H1 (cell line): ENCODE data around the gene PTPRO. TPM values are rescaled to one million over a fixed set of nuclear protein-coding genes. Genes with fewer than 3 reads are reported as not detected.

Experiments used
- CTCF ChIA-PET: fragments of 300-600 bp; sonication (Branson Sonifier 250); formaldehyde crosslinking; loops from one replicate; lab custom pipeline; 2021; ENCODE audit not compliant: partially characterized antibody; lab: Charles Lee
- POLR2A ChIA-PET: fragments of 300-600 bp; sonication (Branson Sonifier 250); formaldehyde crosslinking; loops from one replicate; lab custom pipeline; 2021; ENCODE audit warnings: inconsistent platforms; ENCODE audit not compliant: partially characterized antibody; lab: Charles Lee
- DNase-seq, 2 experiments: peaks; one replicate each; pipeline versions ENCODE4 v3.0.0 to v3.0.0-alpha.2; 2010 to 2022; ENCODE audit warnings: low spot score in 2 of 2, low read depth in 1 of 2, mixed read lengths in 1 of 2
- FAIRE-seq: peaks from 2 replicates; lab custom pipeline; 2011; peaks lifted over from hg19 to GRCh38; lab: Jason Lieb, UNC
- H2AFZ ChIP-seq: 2 replicates; pipeline ENCODE4 v1.8.1; 2012; ENCODE audit warnings: low read length, inconsistent platforms
- H2AK5ac ChIP-seq: 2 replicates; pipeline ENCODE4 v1.6.1; 2013; ENCODE audit warnings: low read depth, low read length
- H2BK120ac ChIP-seq: replicated peaks from 2 replicates; pipeline ENCODE3; 2013; ENCODE audit warnings: low read depth, low read length, inconsistent platforms
- H2BK12ac ChIP-seq: 2 replicates; pipeline ENCODE4 v1.6.1; 2013; ENCODE audit warnings: low read depth, low read length
- H2BK15ac ChIP-seq: 2 replicates; pipeline ENCODE4 v1.6.1; 2013; ENCODE audit warnings: low read length
- H2BK20ac ChIP-seq: 2 replicates; pipeline ENCODE4 v1.6.1; 2013; ENCODE audit warnings: low read length
- H2BK5ac ChIP-seq: 2 replicates; pipeline ENCODE4 v1.6.1; 2013; ENCODE audit warnings: low read depth, low read length
- H3K14ac ChIP-seq: 2 replicates; pipeline ENCODE4 v1.6.1; 2013; ENCODE audit warnings: inconsistent platforms; ENCODE audit not compliant: insufficient read length
- H3K18ac ChIP-seq: 2 replicates; pipeline ENCODE4 v1.6.1; 2013; ENCODE audit warnings: low read length; ENCODE audit errors: extremely low read depth
- H3K23ac ChIP-seq: 2 replicates; pipeline ENCODE4 v1.6.1; 2013; ENCODE audit warnings: inconsistent platforms; ENCODE audit not compliant: insufficient read length
- H3K23me2 ChIP-seq: 2 replicates; pipeline ENCODE4 v1.6.1; 2013; ENCODE audit warnings: low read depth, low read length
- H3K27ac ChIP-seq: 2 replicates; pipeline ENCODE4 v1.6.1; 2011; ENCODE audit warnings: low read depth, low read length, inconsistent platforms
- H3K27me3 ChIP-seq, 4 experiments: replicated peaks in 1 of 4; 1 replicate in 1 of 4; 2 replicates in 3 of 4; pipeline versions ENCODE4 v1.6.1 to v1.8.1; 2011 to 2013; ENCODE audit warnings: low read length in 3 of 4, mild to moderate bottlenecking in 3 of 4, inconsistent platforms in 2 of 4, mixed read lengths in 2 of 4, moderate library complexity in 1 of 4; ENCODE audit not compliant: control insufficient read depth in 3 of 4, insufficient read depth in 3 of 4; ENCODE audit errors: extremely low read depth in 1 of 4
- H3K36me3 ChIP-seq, 4 experiments: 2 replicates each; pipeline versions ENCODE4 v1.6.1 to v1.8.1; 2011 to 2013; ENCODE audit warnings: mild to moderate bottlenecking in 4 of 4, low read length in 3 of 4, moderate library complexity in 2 of 4, control low read depth in 1 of 4, inconsistent platforms in 1 of 4; ENCODE audit not compliant: insufficient read depth in 4 of 4, control insufficient read depth in 2 of 4
- H3K4ac ChIP-seq: replicated peaks from 2 replicates; pipeline ENCODE3; 2013; ENCODE audit warnings: low read length, low read depth, mixed read lengths, inconsistent platforms; ENCODE audit not compliant: insufficient read length
- H3K4me1 ChIP-seq, 4 experiments: replicated peaks in 1 of 4; 1 replicate in 1 of 4; 2 replicates in 3 of 4; pipeline versions ENCODE4 v1.6.1 to v1.8.1; 2011 to 2013; ENCODE audit warnings: low read length in 3 of 4, inconsistent platforms in 2 of 4, mixed read lengths in 1 of 4; ENCODE audit not compliant: insufficient read depth in 4 of 4, control insufficient read depth in 3 of 4
- H3K4me2 ChIP-seq, 2 experiments: 2 replicates each; pipeline versions ENCODE4 v1.6.1 to v1.8.1; 2011 to 2013; ENCODE audit warnings: low read depth in 2 of 2, low read length in 2 of 2, control low read depth in 1 of 2, inconsistent platforms in 1 of 2, mild to moderate bottlenecking in 1 of 2; ENCODE audit not compliant: insufficient read depth in 1 of 2
- H3K4me3 ChIP-seq, 4 experiments: fragments of 200-600, 300-600 bp in 1 of 4; sonication (generic), shearing (Covaris generic), sonication (Bioruptor Twin) in 1 of 4; 2 replicates each; pipeline versions ENCODE4 v1.5.1 to v1.8.1; 2011 to 2016; ENCODE audit warnings: low read length in 4 of 4, low read depth in 3 of 4, control low read depth in 2 of 4, inconsistent platforms in 2 of 4, mild to moderate bottlenecking in 2 of 4, mixed read lengths in 1 of 4, moderate library complexity in 1 of 4; ENCODE audit not compliant: insufficient read depth in 2 of 4; ENCODE audit errors: extremely low read depth in 1 of 4
- H3K56ac ChIP-seq: replicated peaks from 2 replicates; pipeline ENCODE3; 2013; ENCODE audit warnings: low read depth, mild to moderate bottlenecking, mixed read lengths, low read length, inconsistent platforms; ENCODE audit not compliant: insufficient read length
- H3K79me1 ChIP-seq: 2 replicates; pipeline ENCODE4 v1.6.1; 2013; ENCODE audit warnings: low read depth, low read length, control low read depth
- H3K79me2 ChIP-seq, 2 experiments: 2 replicates each; pipeline versions ENCODE4 v1.6.1 to v1.8.1; 2012 to 2013; ENCODE audit warnings: low read length in 2 of 2, mild to moderate bottlenecking in 2 of 2, inconsistent platforms in 1 of 2; ENCODE audit not compliant: insufficient read depth in 2 of 2, control insufficient read depth in 1 of 2
- H3K9ac ChIP-seq, 4 experiments: replicated peaks in 1 of 4; 1 replicate in 1 of 4; 2 replicates in 3 of 4; pipeline versions ENCODE4 v1.6.1 to v1.8.1; 2011 to 2013; ENCODE audit warnings: low read depth in 3 of 4, low read length in 3 of 4, control low read depth in 2 of 4, mild to moderate bottlenecking in 2 of 4, moderate library complexity in 2 of 4, inconsistent platforms in 1 of 4; ENCODE audit errors: extremely low read depth in 1 of 4
- H3K9me3 ChIP-seq, 2 experiments: 2 replicates each; pipeline versions ENCODE4 v1.6.1 to v1.8.1; 2012 to 2013; ENCODE audit warnings: mild to moderate bottlenecking in 2 of 2, moderate library complexity in 2 of 2, control low read depth in 1 of 2, inconsistent platforms in 1 of 2, low read depth in 1 of 2, low read length in 1 of 2, mixed read lengths in 1 of 2; ENCODE audit not compliant: insufficient read depth in 2 of 2
- H4K20me1 ChIP-seq, 2 experiments: replicated peaks in 1 of 2; 2 replicates each; pipeline versions ENCODE3 to v1.8.1; 2011 to 2013; ENCODE audit warnings: inconsistent platforms in 2 of 2, low read length in 2 of 2, mild to moderate bottlenecking in 1 of 2; ENCODE audit not compliant: insufficient read depth in 2 of 2, control insufficient read depth in 1 of 2
- H4K5ac ChIP-seq: 2 replicates; pipeline ENCODE4 v1.6.1; 2013; ENCODE audit warnings: low read length, low read depth, mixed read lengths, inconsistent platforms; ENCODE audit not compliant: insufficient read length
- H4K8ac ChIP-seq: 2 replicates; pipeline ENCODE4 v1.8.0; 2013; ENCODE audit warnings: mild to moderate bottlenecking, moderate library complexity, low read length, inconsistent platforms; ENCODE audit not compliant: insufficient read depth; ENCODE audit errors: extremely low read depth
- H4K91ac ChIP-seq: replicated peaks from 2 replicates; pipeline ENCODE3; 2013; ENCODE audit warnings: low read length, mixed read lengths, inconsistent platforms; ENCODE audit not compliant: insufficient read length
- ATF3 ChIP-seq: IDR thresholded peaks from 2 replicates; pipeline ENCODE4 v1.6.1; 2011; ENCODE audit warnings: low read depth, mild to moderate bottlenecking, low read length; ENCODE audit not compliant: insufficient read depth
- BACH1 ChIP-seq: IDR thresholded peaks from 2 replicates; pipeline ENCODE4 v1.6.1; 2012; ENCODE audit warnings: low read length, improper control_type of control experiment
- BRCA1 ChIP-seq: IDR thresholded peaks from 2 replicates; pipeline ENCODE4 v1.6.1; 2012; ENCODE audit warnings: low read depth, low read length, improper control_type of control experiment
- EP300 ChIP-seq, 2 experiments: IDR thresholded peaks; 1 replicate in 1 of 2; 2 replicates in 1 of 2; pipeline ENCODE4 v1.6.1; 2011 to 2012; ENCODE audit warnings: low read depth in 2 of 2, low read length in 2 of 2, mild to moderate bottlenecking in 2 of 2, borderline replicate concordance in 1 of 2, inconsistent platforms in 1 of 2, moderate library complexity in 1 of 2
- GTF2F1 ChIP-seq: IDR thresholded peaks from 2 replicates; pipeline ENCODE4 v1.6.1; 2012; ENCODE audit warnings: low read depth, low read length, improper control_type of control experiment, borderline replicate concordance
- HDAC2 ChIP-seq, 2 experiments: fragments of 300-600 bp in 1 of 2; sonication (generic) in 1 of 2; IDR thresholded peaks; 2 replicates each; pipeline ENCODE4 v1.6.1; 2011 to 2012; ENCODE audit warnings: low read depth in 2 of 2, low read length in 2 of 2, mild to moderate bottlenecking in 2 of 2, moderate library complexity in 2 of 2, borderline replicate concordance in 1 of 2, inconsistent platforms in 1 of 2
- HDAC6 ChIP-seq: IDR thresholded peaks from one replicate; pipeline ENCODE4 v1.7.1; 2012; ENCODE audit warnings: low read depth, mild to moderate bottlenecking, inconsistent platforms, low read length, moderate library complexity
- MAX ChIP-seq: IDR thresholded peaks from 2 replicates; pipeline ENCODE4 v1.6.1; 2012; ENCODE audit warnings: inconsistent platforms
- RAD21 ChIP-seq, 2 experiments: IDR thresholded peaks in 1 of 2; conservative IDR thresholded peaks in 1 of 2; 2 replicates each; pipeline ENCODE4 v1.6.1; 2011; ENCODE audit warnings: low read depth in 2 of 2, low read length in 2 of 2, improper control_type of control experiment in 1 of 2, inconsistent platforms in 1 of 2, mild to moderate bottlenecking in 1 of 2, moderate library complexity in 1 of 2
- SRF ChIP-seq: IDR thresholded peaks from 2 replicates; pipeline ENCODE4 v1.6.1; 2011; ENCODE audit warnings: mild to moderate bottlenecking, low read depth, low read length, moderate library complexity
- whole genome bisulfite sequencing, 2 experiments: shearing (Covaris generic) in 1 of 2; methylation state at CpG; one replicate each; pipeline versions ENCODE4 v1.1.6 to v1.1.7; 2013 to 2015; ENCODE audit warnings: low lambda C conversion rate in 2 of 2, mixed read lengths in 2 of 2, inconsistent platforms in 1 of 2, low coverage in 1 of 2, missing lambda C conversion rate in 1 of 2; ENCODE audit not compliant: insufficient replicate concordance in 2 of 2, insufficient coverage in 1 of 2, insufficient read length in 1 of 2; ENCODE audit errors: extremely low coverage in 1 of 2, missing lambda C conversion rate in 1 of 2; 5-methylcytosine and 5-hydroxymethylcytosine counted together
- polyA plus RNA-seq, 7 experiments: library from polyadenylated mRNA; depleted of rRNA in 3 of 7; stranded (reverse) in 5 of 7; unstranded in 2 of 7; fragments of >200 nt in 5 of 7; fragments of 200-250 nt in 2 of 7; gene quantifications; 1 replicate in 5 of 7; 2 replicates in 1 of 7; 4 replicates in 1 of 7; pipeline versions ENCODE4 v1.2.1 to v1.2.3, GENCODE V29; 2011 to 2013; ENCODE audit warnings: missing spikeins in 2 of 7, mixed read lengths in 2 of 7
- total RNA-seq: library from RNA; stranded (reverse); fragmentation: NEBNext Ultra II Directional; extraction: Animal tissue kit (Norgen Biotek cat#: 25700); gene quantifications from 2 replicates; pipeline ENCODE4 v1.2.1, GENCODE V29; 2021

Gene PTPRO
- total and polyA plus RNA-seq, 2 of the 8 experiments (the other 6 are each of a cell fraction or from before 2014, with no cell fraction given) = 0.73 to 1.7 TPM

GRCh38 chr12:15636060-15636890 lies 314.0 kb downstream of the PTPRO start:
- no peak overlapping the region for H2BK20ac ChIP-seq
- no peak overlapping the region for H3K18ac ChIP-seq
- no peaks in the 10 kb centered on the region for H3K79me1 ChIP-seq
- no peaks in the 10 kb centered on the region for H4K20me1 ChIP-seq
- H4K8ac ChIP-seq = no peak overlapping the region
- no peak overlapping the region for H3K27ac ChIP-seq
- H2BK5ac ChIP-seq = no peak overlapping the region
- FAIRE-seq (no peak), DNase-seq (no peak)
- H2AFZ ChIP-seq = no peak overlapping the region
- no peak overlapping the region for H2BK12ac ChIP-seq
- no peak overlapping the region for H3K9ac ChIP-seq
- no peak overlapping the region for H3K4ac ChIP-seq
- H3K56ac ChIP-seq = no peak overlapping the region
- no peaks in the 10 kb centered on the region for H3K23me2 ChIP-seq
- no peak overlapping the region for H2BK120ac ChIP-seq
- no peaks in the 10 kb centered on the region for H3K79me2 ChIP-seq
- no peak overlapping the region for H3K23ac ChIP-seq
- no peak overlapping the region for H2BK15ac ChIP-seq
- no peaks in the 10 kb centered on the region for H3K9me3 ChIP-seq
- no peaks in the 10 kb centered on the region for H3K36me3 ChIP-seq
- 71% methylated on average over 1 of the region's 1 CpG; no CpG with 5 or more reads in 1 of the 2 experiments for WGBS, 2 experiments
- ChIA-PET POLR2A (no interaction called here), CTCF (no interaction called here)
- H4K91ac ChIP-seq = no peak overlapping the region
- no peak overlapping the region for H2AK5ac ChIP-seq
- H3K4me3 ChIP-seq = no peak overlapping the region
- no peak overlapping the region for H3K4me2 ChIP-seq
- no peak overlapping the region for H3K14ac ChIP-seq
- H3K27me3 ChIP-seq = no peaks in the 10 kb centered on the region
- H3K4me1 ChIP-seq = peaks cover 0 to 5% (median 2%) of the 10 kb centered on the region in 4 experiments; a peak in 1 of 7 replicates
- H4K5ac ChIP-seq = no peak overlapping the region
- no peak for TF ChIP-seq EP300 (IDR thresholded peaks at IDR 0.05; ENCODE audit: borderline replicate concordance in 1 of 2, low read depth in 2 of 2, low read length in 2 of 2)
- TF ChIP-seq RAD21 (IDR thresholded peaks at IDR 0.05 in 1 of 2, conservative IDR thresholded peaks at IDR 0.05 in 1 of 2; ENCODE audit: low read depth in 2 of 2, low read length in 2 of 2) = no peak
- no peak for TF ChIP-seq HDAC6
- no peak for TF ChIP-seq HDAC2 (IDR thresholded peaks at IDR 0.05; ENCODE audit: borderline replicate concordance in 1 of 2, low read depth in 2 of 2, low read length in 2 of 2)
- no peak for TF ChIP-seq ATF3
- TF ChIP-seq SRF = no peak
- no peak for TF ChIP-seq GTF2F1
- no peak for TF ChIP-seq BRCA1
- TF ChIP-seq BACH1 = no peak
- TF ChIP-seq MAX = no peak
